GM12878 (cell line): ENCODE results near the gene FCHSD2. TPM values are rescaled to one million over a fixed set of nuclear protein-coding genes. Genes with fewer than 3 reads are reported as not detected.

Source experiments
- ATAC-seq: fragments of 200-7000 bp; cut with Tn5 transposase; 3 replicates; pipeline ENCODE4 v1.9.1; 2020; ENCODE audit warnings: mild to moderate bottlenecking, moderate library complexity
- BruUV-seq: library from RNA; stranded (reverse); fragments of 400-500 nt; replicated peaks from 2 replicates; lab custom pipeline; 2021; lab: Mats Ljungman, UMichigan
- CTCF ChIA-PET: fragments of 300-600 bp; sonication (Branson Sonifier 250); formaldehyde crosslinking; extraction: SDS; loops from one replicate; lab custom pipeline; 2021; ENCODE audit warnings: inconsistent platforms; lab: Yijun Ruan, JAX
- POLR2A ChIA-PET: fragments of 350-600 bp; formaldehyde crosslinking; extraction: SDS; loops from one replicate; lab custom pipeline; 2021; ENCODE audit warnings: inconsistent platforms; lab: Charles Lee
- RAD21 ChIA-PET: fragments of 300-600 bp; sonication (Branson Sonifier 250); formaldehyde crosslinking; loops from one replicate; lab custom pipeline; 2023; ENCODE audit warnings: antibody characterized with exemption; ENCODE audit not compliant: unreplicated experiment; lab: Charles Lee
- SMC1A ChIA-PET: fragments of 300-600 bp; sonication (Branson Sonifier 250); formaldehyde crosslinking; loops from one replicate; lab custom pipeline; 2023; ENCODE audit not compliant: unreplicated experiment, uncharacterized antibody; lab: Charles Lee
- DNase-seq: peaks from one replicate; pipeline ENCODE4 v3.0.0-alpha.2; 2011; ENCODE audit warnings: low read depth, low spot score
- FAIRE-seq: peaks from 3 replicates; lab custom pipeline; 2011; peaks lifted over from hg19 to GRCh38; lab: Jason Lieb, UNC
- H2AFZ ChIP-seq: 2 replicates; pipeline ENCODE4 v1.6.0; 2011; ENCODE audit warnings: low read depth, low read length, control low read depth; ENCODE audit not compliant: control insufficient read depth
- H3K27ac ChIP-seq: 2 replicates; pipeline ENCODE4 v1.5.1; 2011; ENCODE audit warnings: control low read depth; ENCODE audit not compliant: control insufficient read depth, insufficient read depth
- H3K27me3 ChIP-seq, 2 experiments: replicated peaks in 1 of 2; 2 replicates each; pipeline versions ENCODE4 v1.6.0 to v1.6.1; 2011; ENCODE audit warnings: low read length in 1 of 2; ENCODE audit not compliant: control insufficient read depth in 2 of 2, insufficient read depth in 2 of 2
- H3K36me3 ChIP-seq, 2 experiments: 2 replicates each; pipeline ENCODE4 v1.5.1; 2011; ENCODE audit warnings: low read length in 1 of 2; ENCODE audit not compliant: control insufficient read depth in 2 of 2, insufficient read depth in 2 of 2
- H3K4me1 ChIP-seq: 2 replicates; pipeline ENCODE4 v1.6.1; 2011; ENCODE audit warnings: mild to moderate bottlenecking, low read length, moderate library complexity, mixed read lengths; ENCODE audit not compliant: control insufficient read depth, insufficient read depth
- H3K4me2 ChIP-seq: 2 replicates; pipeline ENCODE4 v1.6.0; 2011; ENCODE audit warnings: control low read depth; ENCODE audit not compliant: control insufficient read depth, insufficient read depth
- H3K4me3 ChIP-seq: fragments of 200-600 bp; sonication (generic); 2 replicates; pipeline ENCODE4 v1.5.1; 2016
- H3K79me2 ChIP-seq: 2 replicates; pipeline ENCODE4 v1.6.0; 2011; ENCODE audit warnings: low read length; ENCODE audit not compliant: control insufficient read depth, insufficient read depth
- H3K9ac ChIP-seq: 2 replicates; pipeline ENCODE4 v1.8.0; 2011; ENCODE audit warnings: low read length, control low read depth, mixed read lengths; ENCODE audit not compliant: control insufficient read depth, insufficient read depth
- H3K9me3 ChIP-seq: replicated peaks from 3 replicates; pipeline ENCODE4 v1.5.1; 2011; ENCODE audit warnings: mild to moderate bottlenecking, low read length; ENCODE audit not compliant: control insufficient read depth, insufficient read depth
- H4K20me1 ChIP-seq: 2 replicates; pipeline ENCODE4 v1.6.0; 2011; ENCODE audit not compliant: control insufficient read depth, insufficient read depth
- BHLHE40 ChIP-seq, 2 experiments: fragments of 450-650 bp in 1 of 2; IDR thresholded peaks; 2 replicates each; pipeline ENCODE4 v1.6.1; 2011 to 2017; ENCODE audit warnings: low read depth in 2 of 2, borderline replicate concordance in 1 of 2, improper control_type of control experiment in 1 of 2, low read length in 1 of 2, mild to moderate bottlenecking in 1 of 2
- CHD2 ChIP-seq: IDR thresholded peaks from 2 replicates; pipeline ENCODE4 v1.6.1; 2011; ENCODE audit warnings: low read depth, low read length, improper control_type of control experiment, borderline replicate concordance
- E2F4 ChIP-seq: IDR thresholded peaks from 2 replicates; pipeline ENCODE4 v1.6.1; 2012; ENCODE audit warnings: low read depth, low read length, improper control_type of control experiment
- ZNF217 ChIP-seq: fragments of 450-650 bp; IDR thresholded peaks from 2 replicates; pipeline ENCODE4 v1.6.1; 2017; ENCODE audit warnings: antibody characterized with exemption, mild to moderate bottlenecking
- WGBS: methylation state at CpG from one replicate; pipeline ENCODE4 v1.1.6; 2016; ENCODE audit warnings: low lambda C conversion rate; ENCODE audit not compliant: insufficient replicate concordance, insufficient coverage; ENCODE audit errors: missing lambda C conversion rate; 5-methylcytosine and 5-hydroxymethylcytosine counted together
- in situ Hi-C: fragments of 300-500 bp; cut with MboI; formaldehyde crosslinking; loops from 9 replicates; pipeline ENCODE4 v1.14.3; 2018; ENCODE audit warnings: mixed read lengths
- intact Hi-C: fragments of 100-400 bp; cut with micrococcal nuclease; formaldehyde crosslinking; loops from one replicate; pipeline ENCODE4 v1.14.2; 2022; ENCODE audit not compliant: unreplicated experiment
- polyA plus RNA-seq, 11 experiments: library from polyadenylated mRNA; depleted of rRNA in 4 of 11; unstranded in 6 of 11; stranded (reverse) in 5 of 11; fragments of >200 nt; fragmentation: Nextera tagmentation in 4 of 11; fragmentation: Illumina TruSeq in 1 of 11; extraction: Ambion mirVana in 4 of 11; extraction: Trizol in 1 of 11; gene quantifications; 1 replicate in 1 of 11; 2 replicates in 10 of 11; pipeline versions ENCODE4 v1.2.1 to v1.2.3, GENCODE V29; 2011 to 2016; ENCODE audit warnings: inconsistent platforms in 2 of 11, missing spikeins in 2 of 11, low read depth in 1 of 11
- total RNA-seq, 4 experiments: library from RNA; depleted of rRNA in 3 of 4; stranded (reverse); fragments of >200 nt in 3 of 4; fragmentation: Illumina TruSeq in 1 of 4; extraction: Trizol in 1 of 4; gene quantifications; 2 replicates each; pipeline versions ENCODE4 v1.2.1 to v1.2.3, GENCODE V29; 2013 to 2021

Gene FCHSD2
- total and polyA plus RNA-seq, 10 of the 15 experiments (the other 5 are each of a cell fraction or from before 2014, with no cell fraction given), result 13.2 to 89.8 (median 47.8) TPM

- POLR2A ChIA-PET, result interaction anchor here (0.5 kb wide), 1 partner anchor 207 kb away, joined by 3 read pairs; no protein-coding TSS in a partner anchor
These were observed 64.7 kb downstream of the FCHSD2 start for GRCh38 chr11:73077454-73077853.

GRCh38 chr11:73074319-73074718 lies 67.8 kb downstream of the FCHSD2 start:
- peaks cover 8% of the 10 kb centered on the region; the same call in 2 of the 3 replicates for H3K9me3 ChIP-seq
- no peaks in the 10 kb centered on the region for H4K20me1 ChIP-seq
- no peak for DNase-seq
- ChIA-PET SMC1A (interaction anchor here (1.0 to 1.3 kb wide), 3 partner anchors 10 to 87 kb away, joined by 3 to 4 read pairs (median 3); no protein-coding TSS in a partner anchor), RAD21 (no interaction called here), CTCF (interaction anchor here (1.4 to 1.7 kb wide), 2 partner anchors 13 to 90 kb away, joined by 3 to 6 read pairs; no protein-coding TSS in a partner anchor), POLR2A (no interaction called here)
- intact Hi-C loops (loop anchor here (5.0 kb wide), 2 partner anchors 63 to 102 kb away; no protein-coding TSS in a partner anchor), in situ Hi-C loops (no loop called here)
- no peak for ATAC-seq
- WGBS, result 0% methylated on average over 1 of the region's 1 CpG
- no peak for FAIRE-seq
- H3K36me3 ChIP-seq, result peaks cover 2 to 9% of the 10 kb centered on the region in 2 experiments; a peak in 3 of 4 replicates
- H3K27ac ChIP-seq, result peak overlapping the region; percentile 71; the same call in 1 of the 2 replicates
- TF ChIP-seq BHLHE40 (IDR thresholded peaks at IDR 0.05; ENCODE audit: borderline replicate concordance in 1 of 2, low read depth in 2 of 2, low read length in 1 of 2) (no peak), E2F4 (no peak)
- no TSS peak for BruUV-seq
- peaks cover 77% of the 10 kb centered on the region for H3K79me2 ChIP-seq
- no peaks in the 10 kb centered on the region for H3K27me3 ChIP-seq
- no peak overlapping the region for H3K9ac ChIP-seq
- no peak overlapping the region; the same call in 1 of the 2 replicates for H3K4me3 ChIP-seq
- no peak overlapping the region for H2AFZ ChIP-seq
- peaks cover 15% of the 10 kb centered on the region; the same call in 1 of the 2 replicates for H3K4me1 ChIP-seq
- peak overlapping the region; percentile 58 for H3K4me2 ChIP-seq

More at GRCh38 chr11:73077454-73077853, 64.7 kb downstream of the FCHSD2 start:
- no peak for ATAC-seq
- BruUV-seq, result no TSS peak
- H3K4me3 ChIP-seq, result no peak overlapping the region
- H3K79me2 ChIP-seq, result peaks cover 55% of the 10 kb centered on the region
- ChIA-PET SMC1A (interaction anchor here (0.5 to 1.7 kb wide), 8 partner anchors 9 to 126 kb away, joined by 3 to 5 read pairs (median 4); no protein-coding TSS in a partner anchor), RAD21 (no interaction called here)
- intact Hi-C loops, result no loop called here
- H4K20me1 ChIP-seq, result no peaks in the 10 kb centered on the region
- H2AFZ ChIP-seq, result no peak overlapping the region
- DNase-seq, result no peak
- H3K4me2 ChIP-seq, result no peak overlapping the region
- peaks cover 2 to 16% of the 10 kb centered on the region in 2 experiments for H3K36me3 ChIP-seq
- no peak overlapping the region for H3K27ac ChIP-seq
- TF ChIP-seq ZNF217 (0 out of 2 replicates have a peak, but pooled peaks have one; percentile 42), CHD2 (no peak)
- TF ChIP-seq, all 136 proteins: peak for 1
- Histone ChIP-seq H3K27me3 (no peaks in the 10 kb centered on the region), H3K4me1 (peaks cover 3% of the 10 kb centered on the region; the same call in 1 of the 2 replicates), H3K9me3 (peaks cover 12% of the 10 kb centered on the region; the same call in 2 of the 3 replicates), H3K9ac (no peak overlapping the region)
- in situ Hi-C loops, result no loop called here
- CTCF ChIA-PET, result interaction anchor here (0.7 to 1.6 kb wide), 2 partner anchors 11 to 95 kb away, joined by 3 to 5 read pairs; no protein-coding TSS in a partner anchor
- FAIRE-seq, result no peak
